GM12864 (cell line): ENCODE results near the gene ZNF526.
A peak's percentile ranks its signal among the peaks of the same experiment; 100 is the strongest.

ENCODE experiments used
- DNase-seq: peaks from one replicate; pipeline ENCODE4 v3.0.0-alpha.2; 2011; ENCODE audit warnings: low read depth
- H3K4me3 ChIP-seq: 2 replicates; pipeline ENCODE4 v1.5.1; 2011; ENCODE audit warnings: mild to moderate bottlenecking, low read depth, low read length, control low read depth
- CTCF ChIP-seq: IDR thresholded peaks from 2 replicates; pipeline ENCODE4 v1.5.1; 2011; ENCODE audit warnings: low read depth, mild to moderate bottlenecking, moderate library complexity, low read length, control low read depth, inconsistent platforms; ENCODE audit errors: missing control alignments

The ZNF526 gene

DNA sequence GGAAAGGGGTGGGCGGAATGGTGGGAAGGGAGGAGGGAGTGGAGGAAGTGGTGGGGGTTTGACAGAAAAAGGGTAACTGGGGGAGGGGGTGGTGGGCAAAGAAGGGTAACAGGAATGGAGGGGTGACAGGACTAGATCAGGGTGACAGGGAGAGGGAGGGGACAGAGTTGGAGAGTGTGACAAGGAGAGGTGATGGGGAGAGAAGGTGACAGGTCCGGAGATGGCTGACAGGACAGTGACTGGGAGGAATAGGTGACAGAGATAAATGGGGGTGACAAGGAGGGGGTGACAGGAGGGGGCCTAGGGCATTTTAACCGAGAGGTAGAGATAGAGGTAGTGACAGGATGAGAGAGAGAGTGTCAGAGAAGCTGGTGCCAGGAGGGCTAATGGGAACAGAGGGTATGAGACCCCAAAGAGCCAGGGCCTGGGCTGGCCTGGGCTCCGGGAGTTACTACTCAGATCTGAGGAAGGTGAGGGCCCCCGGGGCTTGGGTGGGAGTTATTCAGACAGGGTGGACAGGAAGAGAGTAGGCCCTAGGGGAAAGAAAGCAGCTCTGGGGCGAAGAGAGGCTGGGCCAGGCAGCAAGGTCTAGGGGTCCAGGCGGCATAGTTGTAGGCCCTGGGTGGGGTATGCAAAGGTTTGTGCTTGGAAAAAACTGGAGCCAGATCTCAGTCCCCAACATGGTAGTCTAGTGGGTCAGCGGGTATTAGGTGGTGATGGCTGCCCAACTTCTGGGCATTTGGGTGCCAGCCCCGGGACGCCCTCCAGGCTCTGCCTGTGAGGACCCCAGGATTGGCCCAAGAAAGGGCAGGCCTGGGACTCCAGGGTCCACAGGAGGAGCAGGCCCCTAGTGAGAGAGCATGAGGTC lies 49.6 kb downstream of the ZNF526 start:
- H3K4me3 ChIP-seq = peak overlapping the region; percentile 61
- no peak for TF ChIP-seq CTCF
- DNase-seq = no peak

GRCh38 chr19:42270346-42271044 lies 50.4 kb downstream of the ZNF526 start:
- DNase-seq = no peak
- TF ChIP-seq CTCF = no peak
- peak overlapping the region; percentile 61 for H3K4me3 ChIP-seq

DNA sequence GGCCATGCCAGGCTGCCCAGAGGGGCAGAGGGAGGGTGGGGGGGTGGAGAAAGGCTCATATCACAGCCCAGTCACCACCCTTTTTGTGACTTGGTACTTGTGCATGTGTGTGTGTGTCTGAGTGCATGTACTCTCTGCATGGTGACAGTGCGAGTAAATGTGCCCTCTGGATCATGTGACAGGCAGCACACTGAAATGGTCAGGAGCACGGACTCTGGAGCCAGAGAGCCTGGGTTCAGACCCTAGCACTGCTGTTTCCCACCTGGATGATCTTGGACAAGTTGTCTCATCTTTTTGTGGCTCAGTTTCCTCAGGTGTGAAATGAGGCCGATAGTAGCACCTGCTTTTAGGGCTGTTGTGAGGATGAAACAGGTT lies 50.9 kb downstream of the ZNF526 start:
- no peak for TF ChIP-seq CTCF
- peak overlapping the region; percentile 61 for H3K4me3 ChIP-seq
- DNase-seq = no peak

DNA sequence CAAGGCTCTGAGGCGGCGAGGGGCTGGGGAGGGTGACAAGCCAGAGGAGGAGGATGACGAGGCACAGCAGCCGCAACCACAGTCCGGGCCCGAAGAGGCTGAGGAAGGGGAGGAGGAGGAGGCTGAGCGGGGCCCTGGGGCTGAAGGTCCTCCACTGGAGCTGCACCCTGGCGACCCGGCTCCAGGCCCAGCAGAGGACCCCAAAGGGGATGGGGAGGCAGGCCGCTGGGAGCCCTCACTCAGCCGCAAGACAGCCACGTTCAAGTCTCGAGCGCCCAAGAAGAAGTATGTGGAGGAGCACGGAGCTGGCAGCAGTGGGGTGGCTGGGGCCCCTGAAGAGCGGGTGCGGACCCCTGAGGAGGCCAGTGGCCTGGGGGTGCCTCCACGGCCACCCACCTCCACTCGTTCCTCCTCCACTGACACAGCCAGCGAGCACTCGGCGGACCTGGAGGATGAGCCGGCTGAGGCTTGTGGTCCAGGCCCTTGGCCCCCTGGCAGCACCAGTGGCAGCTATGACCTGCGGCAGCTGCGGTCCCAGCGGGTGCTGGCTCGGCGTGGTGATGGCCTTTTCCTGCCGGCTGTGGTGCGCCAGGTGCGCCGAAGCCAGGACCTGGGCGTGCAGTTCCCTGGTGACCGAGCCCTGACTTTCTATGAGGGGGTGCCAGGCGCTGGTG lies 51.9 kb downstream of the ZNF526 start:
- no peak overlapping the region for H3K4me3 ChIP-seq
- no peak for TF ChIP-seq CTCF
- no peak for DNase-seq

DNA sequence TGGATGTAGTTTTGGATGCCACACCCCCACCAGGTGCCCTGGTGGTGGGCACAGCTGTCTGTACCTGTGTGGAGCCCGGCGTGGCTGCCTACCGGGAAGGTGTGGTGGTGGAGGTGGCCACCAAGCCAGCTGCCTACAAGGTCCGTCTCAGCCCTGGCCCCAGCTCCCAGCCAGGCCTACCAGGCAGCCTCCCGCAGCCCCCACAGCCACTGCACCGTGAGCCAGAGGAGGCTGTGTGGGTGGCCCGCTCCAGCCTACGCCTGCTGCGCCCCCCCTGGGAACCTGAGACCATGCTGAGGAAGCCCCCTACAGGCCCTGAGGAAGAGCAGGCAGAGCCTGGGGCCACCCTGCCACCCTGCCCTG lies 52.4 kb downstream of the ZNF526 start:
- H3K4me3 ChIP-seq = no peak overlapping the region
- no peak for TF ChIP-seq CTCF
- no peak for DNase-seq

- TF ChIP-seq CTCF = no peak
- no peak for DNase-seq
Measured at GRCh38 chr19:42272989-42273406, 52.9 kb downstream of the ZNF526 start.

More at GRCh38 chr19:42272989-42273406, 52.9 kb downstream of the ZNF526 start:
- H3K4me3 ChIP-seq = no peak overlapping the region
